T-cell (primary cell): ENCODE measurements around the gene GLO1. TPM values are rescaled to one million over a fixed set of nuclear protein-coding genes. Genes with fewer than 3 reads are reported as not detected.

Source experiments
- ATAC-seq, 4 experiments: fragments of 200-7000 bp in 3 of 4; fragments of 150-1000 bp in 1 of 4; cut with Tn5 transposase; replicated peaks in 1 of 4; 1 replicate in 3 of 4; 2 replicates in 1 of 4; pipeline ENCODE4 v1.10.0; 2021; ENCODE audit warnings: moderate library complexity in 3 of 4, mild to moderate bottlenecking in 2 of 4, moderate number of reproducible peaks in 1 of 4
- CTCF ChIA-PET, 2 donors: fragments of 300-600 bp; sonication (Branson Sonifier 250); formaldehyde crosslinking; loops; one replicate each; lab custom pipeline; 2022; ENCODE audit warnings: antibody characterized with exemption in 2 of 2; lab: Charles Lee
- POLR2A ChIA-PET, 2 donors: fragments of 300-600 bp; sonication (Branson Sonifier 250); formaldehyde crosslinking; loops; one replicate each; lab custom pipeline; 2022; ENCODE audit warnings: antibody characterized with exemption in 2 of 2; lab: Charles Lee
- DNase-seq, 35 experiments: peaks; one replicate each; pipeline versions ENCODE4 v3.0.0 to v3.0.0-alpha.2; 2013 to 2023
- H3K27ac ChIP-seq: one replicate; pipeline ENCODE4 v1.5.1; 2013; ENCODE audit warnings: low read length
- H3K27me3 ChIP-seq, 2 experiments: replicated peaks in 1 of 2; 1 replicate in 1 of 2; 2 replicates in 1 of 2; pipeline versions ENCODE4 v1.6.1 to v1.7.0; 2013; ENCODE audit warnings: low read length in 1 of 2, mixed read lengths in 1 of 2; ENCODE audit not compliant: control insufficient read depth in 2 of 2, insufficient read depth in 2 of 2; ENCODE audit errors: extremely low read depth in 1 of 2
- H3K36me3 ChIP-seq, 2 donors: 1 replicate in 1 of 2; 2 replicates in 1 of 2; pipeline versions ENCODE4 v1.6.1 to v1.7.0; 2013; ENCODE audit warnings: low read length in 1 of 2; ENCODE audit not compliant: control insufficient read depth in 2 of 2, insufficient read depth in 1 of 2; ENCODE audit errors: extremely low read depth in 1 of 2
- H3K4me1 ChIP-seq, 2 experiments: 1 replicate in 1 of 2; 2 replicates in 1 of 2; pipeline versions ENCODE4 v1.6.1 to v1.7.0; 2013; ENCODE audit warnings: low read length in 2 of 2, mixed read lengths in 1 of 2; ENCODE audit not compliant: insufficient read depth in 2 of 2, control insufficient read depth in 1 of 2; ENCODE audit errors: extremely low read depth in 1 of 2
- H3K4me3 ChIP-seq, 2 donors: 1 replicate in 1 of 2; 2 replicates in 1 of 2; pipeline versions ENCODE4 v1.5.1 to v1.7.0; 2013; ENCODE audit warnings: mild to moderate bottlenecking in 2 of 2, low read length in 1 of 2, moderate library complexity in 1 of 2; ENCODE audit not compliant: control insufficient read depth in 1 of 2; ENCODE audit errors: extremely low read depth in 1 of 2
- H3K9me3 ChIP-seq: 2 replicates; pipeline ENCODE4 v1.7.0; 2013
- H3K27ac Mint-ChIP-seq, 2 donors: one replicate each; pipeline ENCODE4 v1.8.0; 2020 to 2021; ENCODE audit warnings: mild to moderate bottlenecking in 2 of 2, mixed read lengths in 2 of 2
- H3K27me3 Mint-ChIP-seq, 2 donors: one replicate each; pipeline ENCODE4 v1.8.0; 2021 to 2022; ENCODE audit warnings: mixed read lengths in 2 of 2
- H3K36me3 Mint-ChIP-seq: one replicate; pipeline ENCODE4 v1.8.0; 2021; ENCODE audit warnings: mixed read lengths
- H3K4me1 Mint-ChIP-seq, 3 donors: one replicate each; pipeline ENCODE4 v1.8.0; 2020 to 2022; ENCODE audit warnings: mixed read lengths in 3 of 3, mild to moderate bottlenecking in 1 of 3
- H3K4me3 Mint-ChIP-seq, 3 donors: one replicate each; pipeline ENCODE4 v1.8.0; 2020 to 2022; ENCODE audit warnings: mild to moderate bottlenecking in 3 of 3, mixed read lengths in 3 of 3, moderate library complexity in 3 of 3
- H3K9me3 Mint-ChIP-seq, 3 donors: one replicate each; pipeline ENCODE4 v1.8.0; 2020 to 2022; ENCODE audit warnings: mixed read lengths in 3 of 3
- WGBS: methylation state at CpG from one replicate; pipeline ENCODE4 v1.1.5; 2013; ENCODE audit warnings: missing lambda C conversion rate; ENCODE audit not compliant: insufficient coverage; 5-methylcytosine and 5-hydroxymethylcytosine counted together
- total RNA-seq, 35 experiments: library from RNA in 6 of 35; stranded (reverse) in 6 of 35; fragments of 120-200 nt in 1 of 35; gene quantifications; one replicate each; pipeline versions ENCODE4 v1.2.1 to v1.2.4 and lab custom pipeline; 2013 to 2026

The GLO1 gene
- total RNA-seq, 5 donors from 2014 or later (not counting 1 experiment from before 2014, with no cell fraction given): 22.0 to 37.1 (median 25.6) TPM

DNA sequence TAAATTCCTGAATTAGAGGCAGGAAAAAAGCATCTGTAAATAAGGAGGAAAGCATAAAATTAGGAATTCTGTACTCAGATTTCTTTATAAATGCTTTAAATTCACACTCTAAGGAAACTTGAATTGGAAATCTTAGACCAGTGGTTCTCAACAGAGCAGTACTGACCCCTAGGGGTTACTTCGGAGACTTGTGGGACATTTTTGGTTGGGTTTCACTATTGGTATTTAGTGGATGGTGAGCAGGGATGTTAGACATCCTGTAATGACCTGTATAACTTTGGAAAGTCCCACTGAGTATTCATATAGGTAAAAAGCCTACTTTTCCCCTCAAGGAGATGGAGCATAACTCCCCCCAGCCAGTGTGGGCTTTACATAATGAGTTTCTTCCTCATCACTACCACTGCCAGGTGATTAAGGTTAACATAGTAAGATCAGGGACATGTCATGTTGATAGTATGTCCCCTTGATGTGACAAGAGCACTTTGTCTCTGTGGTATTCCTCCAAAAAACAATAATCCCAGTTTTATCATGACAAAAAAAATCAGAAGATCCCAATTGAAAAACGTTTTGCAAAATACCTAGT, 31.0 kb downstream of the GLO1 start:
- no peak overlapping the region for H3K4me3 ChIP-seq
- no peaks in the 10 kb centered on the region for H3K27me3 ChIP-seq
- H3K9me3 ChIP-seq: no peaks in the 10 kb centered on the region
- Mint-ChIP-seq H3K4me1 (peaks cover 15 to 28% (median 18%) of the 10 kb centered on the region in 3 donors), H3K36me3 (peaks cover 27% of the 10 kb centered on the region), H3K9me3 (no peaks in the 10 kb centered on the region), H3K27me3 (no peaks in the 10 kb centered on the region), H3K4me3 (no peak overlapping the region), H3K27ac (no peak overlapping the region)
- peak in 3 of 4 experiments; percentile 61 to 80 (median 69) for ATAC-seq
- peaks cover 3 to 10% of the 10 kb centered on the region in 2 donors for H3K36me3 ChIP-seq
- peak in 19 of 35 experiments; percentile 2 to 70 (median 10) for DNase-seq
- ChIA-PET POLR2A (no interaction called here), CTCF (no interaction called here)
- no CpG with 5 or more reads among the region's 2 CpGs for WGBS
- peaks cover 0 to 2% of the 10 kb centered on the region in 2 experiments for H3K4me1 ChIP-seq
- H3K27ac ChIP-seq: no peak overlapping the region

DNA sequence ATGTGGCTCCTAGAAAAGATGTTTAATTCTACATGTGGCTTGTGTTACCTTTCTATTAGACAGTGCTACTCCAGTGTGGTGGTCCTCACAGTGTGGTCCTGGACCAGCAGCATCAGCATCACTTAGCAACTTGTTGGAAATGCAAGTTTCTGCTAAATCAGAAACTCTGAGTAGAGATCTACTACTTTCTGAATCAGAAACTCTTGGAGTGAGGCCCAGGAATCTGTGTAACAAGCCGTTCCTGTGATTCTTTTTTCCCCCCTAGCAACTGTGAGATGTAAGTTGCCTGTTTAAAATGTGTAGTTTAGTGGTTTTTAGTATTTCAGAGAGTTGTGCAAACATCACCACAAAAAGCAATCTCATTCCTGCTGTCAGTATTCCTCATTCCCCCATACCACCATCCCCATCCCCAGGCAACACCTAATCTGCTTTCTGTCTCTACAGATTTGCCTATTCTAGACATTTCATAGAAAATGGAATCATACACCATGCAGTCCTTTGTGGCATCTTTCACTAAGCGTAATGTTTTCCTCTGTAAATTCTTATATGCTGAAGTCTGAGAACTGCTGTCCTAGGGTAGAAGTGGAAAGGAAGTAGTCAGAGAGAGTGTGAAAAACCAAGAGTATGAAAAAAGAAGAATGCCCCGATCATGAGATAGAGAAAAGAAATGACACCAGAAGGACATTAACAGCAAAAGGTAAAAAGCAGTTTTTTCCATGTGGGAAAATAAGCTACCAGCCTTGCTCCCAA, 44.4 kb downstream of the GLO1 start:
- no peaks in the 10 kb centered on the region for H3K4me1 Mint-ChIP-seq
- Histone ChIP-seq H3K27ac (no peak overlapping the region), H3K36me3 (peaks cover 0 to 2% of the 10 kb centered on the region in 2 donors), H3K9me3 (no peaks in the 10 kb centered on the region), H3K4me1 (no peaks in the 10 kb centered on the region), H3K4me3 (no peak overlapping the region), H3K27me3 (no peaks in the 10 kb centered on the region)
- WGBS: 69% methylated on average over 2 of the region's 3 CpGs
- ChIA-PET CTCF (no interaction called here), POLR2A (no interaction called here)
- H3K4me3 Mint-ChIP-seq: no peak overlapping the region
- no peak overlapping the region for H3K27ac Mint-ChIP-seq
- peaks cover 33% of the 10 kb centered on the region for H3K36me3 Mint-ChIP-seq
- DNase-seq (no peak), ATAC-seq (no peak)
- no peaks in the 10 kb centered on the region for H3K27me3 Mint-ChIP-seq
- H3K9me3 Mint-ChIP-seq: no peaks in the 10 kb centered on the region

DNA sequence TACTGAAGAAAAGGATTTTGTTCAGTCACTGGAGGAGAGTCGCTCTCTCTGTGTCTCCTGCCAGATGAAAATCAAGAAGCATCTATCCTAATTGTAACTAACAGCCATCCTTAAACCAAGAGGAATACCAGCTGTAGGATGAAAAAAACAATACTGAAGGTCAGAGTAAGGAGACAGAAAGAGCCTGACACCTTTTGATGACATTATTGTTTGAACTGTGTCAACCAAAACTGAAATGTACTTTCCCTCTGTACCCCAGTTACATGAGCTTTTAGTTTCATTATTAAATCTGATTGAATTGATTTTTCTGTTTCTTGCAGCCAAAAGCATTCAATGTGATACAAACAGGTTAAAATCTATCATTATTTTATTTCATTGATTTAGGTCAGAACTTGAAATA, 46.0 kb downstream of the GLO1 start:
- H3K4me3 Mint-ChIP-seq: no peak overlapping the region
- peaks cover 0 to 2% of the 10 kb centered on the region in 2 donors for H3K36me3 ChIP-seq
- H3K4me1 Mint-ChIP-seq: no peaks in the 10 kb centered on the region
- H3K4me3 ChIP-seq: no peak overlapping the region
- no peak overlapping the region for H3K27ac Mint-ChIP-seq
- no peaks in the 10 kb centered on the region for H3K9me3 ChIP-seq
- H3K27ac ChIP-seq: no peak overlapping the region
- H3K4me1 ChIP-seq: no peaks in the 10 kb centered on the region
- no peaks in the 10 kb centered on the region for H3K27me3 ChIP-seq
- peaks cover 31% of the 10 kb centered on the region for H3K36me3 Mint-ChIP-seq
- ChIA-PET POLR2A (no interaction called here), CTCF (no interaction called here)
- no peaks in the 10 kb centered on the region for H3K9me3 Mint-ChIP-seq
- no CpG with 5 or more reads among the region's 1 CpG for WGBS
- DNase-seq (no peak), ATAC-seq (no peak)
- no peaks in the 10 kb centered on the region for H3K27me3 Mint-ChIP-seq

DNA sequence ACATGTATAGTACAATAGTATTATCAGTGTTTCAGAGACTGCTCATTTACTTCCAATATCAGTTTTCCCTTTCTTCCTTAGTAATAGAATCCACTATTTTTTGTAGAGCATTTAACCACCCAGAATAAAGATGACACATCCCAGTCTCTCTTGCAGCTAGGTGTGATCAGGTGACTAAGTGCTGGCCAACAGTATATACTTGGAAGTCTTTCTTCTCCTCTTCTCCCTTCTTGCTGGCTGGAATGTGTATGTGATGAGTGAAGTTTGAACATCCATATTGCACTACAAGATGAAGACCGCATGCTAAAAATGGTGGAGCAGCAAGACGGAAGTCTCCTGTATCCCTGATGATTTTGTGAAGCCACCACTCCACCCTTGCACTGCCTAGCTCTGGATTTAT, 48.7 kb downstream of the GLO1 start:
- no CpG with 5 or more reads among the region's 2 CpGs for WGBS
- Mint-ChIP-seq H3K27ac (no peak overlapping the region), H3K9me3 (peaks cover 0 to 4% (median 0%) of the 10 kb centered on the region in 3 donors), H3K27me3 (no peaks in the 10 kb centered on the region), H3K4me1 (no peaks in the 10 kb centered on the region), H3K4me3 (no peak overlapping the region), H3K36me3 (peaks cover 33% of the 10 kb centered on the region)
- Histone ChIP-seq H3K4me3 (no peak overlapping the region), H3K27ac (no peak overlapping the region), H3K27me3 (no peaks in the 10 kb centered on the region), H3K4me1 (no peaks in the 10 kb centered on the region), H3K9me3 (no peaks in the 10 kb centered on the region), H3K36me3 (peaks cover 0 to 2% of the 10 kb centered on the region in 2 donors)
- POLR2A ChIA-PET: no interaction called here
- DNase-seq: no peak
- ATAC-seq: no peak
- CTCF ChIA-PET: no interaction called here

DNA sequence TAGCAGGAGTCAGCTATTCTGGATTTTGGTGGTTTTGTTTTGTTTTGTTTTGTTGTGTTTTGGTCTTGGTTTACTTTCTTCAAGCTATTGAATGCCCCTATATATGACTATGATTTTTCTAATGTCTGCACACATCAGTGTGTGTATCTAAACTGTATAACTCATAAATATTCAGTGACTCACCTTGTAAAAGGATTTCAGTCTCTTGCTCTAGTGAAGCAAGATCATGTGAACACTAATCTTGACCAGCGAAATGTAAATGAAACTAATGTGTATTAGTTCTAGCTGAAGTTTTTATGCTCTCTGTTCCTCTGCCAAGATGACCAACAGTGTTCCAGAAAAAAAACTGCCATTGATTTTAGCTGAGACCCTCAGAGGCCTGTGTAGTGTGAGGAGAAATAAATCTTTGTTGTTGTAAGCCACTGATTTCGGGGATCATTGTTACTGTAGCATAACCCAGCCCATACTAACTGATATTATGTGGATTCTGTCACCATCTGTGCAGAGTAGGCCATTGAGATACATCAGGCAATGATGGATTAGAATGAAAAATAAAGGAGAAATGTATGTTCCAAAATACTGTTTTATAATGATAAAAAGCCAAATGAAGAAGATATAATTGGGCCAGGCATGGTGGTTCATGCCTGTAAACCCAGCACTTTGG, 51.7 kb downstream of the GLO1 start:
- H3K36me3 ChIP-seq: no peaks in the 10 kb centered on the region
- DNase-seq (no peak), ATAC-seq (no peak)
- Mint-ChIP-seq H3K4me3 (no peak overlapping the region), H3K36me3 (peaks cover 33% of the 10 kb centered on the region), H3K9me3 (peaks cover 0 to 4% (median 0%) of the 10 kb centered on the region in 3 donors), H3K27ac (no peak overlapping the region), H3K27me3 (no peaks in the 10 kb centered on the region), H3K4me1 (no peaks in the 10 kb centered on the region)
- WGBS: no CpG with 5 or more reads among the region's 2 CpGs
- H3K4me3 ChIP-seq: no peak overlapping the region
- POLR2A ChIA-PET: no interaction called here
- CTCF ChIA-PET: no interaction called here
- H3K27ac ChIP-seq: no peak overlapping the region
- H3K9me3 ChIP-seq: no peaks in the 10 kb centered on the region
- H3K27me3 ChIP-seq: no peaks in the 10 kb centered on the region
- H3K4me1 ChIP-seq: no peaks in the 10 kb centered on the region

DNA sequence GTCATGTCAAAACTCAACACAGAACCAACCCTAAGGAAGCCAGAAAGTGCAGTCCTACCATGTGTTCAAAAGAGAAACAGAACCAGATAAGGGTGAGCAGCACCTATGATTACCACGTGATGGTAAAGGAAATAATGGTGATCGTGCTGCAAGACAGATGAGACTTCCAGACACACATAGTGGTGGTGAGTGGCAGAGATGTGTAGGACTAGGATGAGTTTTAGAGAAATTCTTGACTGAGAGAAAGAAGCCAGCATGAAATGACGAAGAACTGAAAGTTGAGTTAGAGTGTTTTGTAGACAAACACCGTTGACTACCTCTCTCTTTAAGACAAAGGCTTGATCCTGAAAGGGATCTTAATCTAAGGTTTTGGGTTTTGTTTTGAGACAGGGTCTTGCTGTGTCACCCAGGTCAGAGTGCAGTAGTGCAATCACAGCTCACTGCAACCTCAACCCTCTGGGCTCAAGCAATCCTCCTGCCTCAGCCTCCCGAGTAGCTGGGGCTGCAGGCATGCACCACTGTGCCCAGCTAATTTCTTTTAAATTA, 52.7 kb downstream of the GLO1 start:
- no peaks in the 10 kb centered on the region for H3K4me1 Mint-ChIP-seq
- no peak overlapping the region for H3K27ac Mint-ChIP-seq
- ChIA-PET CTCF (no interaction called here), POLR2A (no interaction called here)
- DNase-seq (no peak), ATAC-seq (no peak)
- Histone ChIP-seq H3K4me1 (no peaks in the 10 kb centered on the region), H3K27me3 (no peaks in the 10 kb centered on the region), H3K9me3 (no peaks in the 10 kb centered on the region), H3K36me3 (no peaks in the 10 kb centered on the region), H3K4me3 (no peak overlapping the region), H3K27ac (no peak overlapping the region)
- no peaks in the 10 kb centered on the region for H3K27me3 Mint-ChIP-seq
- peaks cover 31% of the 10 kb centered on the region for H3K36me3 Mint-ChIP-seq
- 93% methylated on average over 2 of the region's 5 CpGs for WGBS
- no peak overlapping the region for H3K4me3 Mint-ChIP-seq
- H3K9me3 Mint-ChIP-seq: peaks cover 0 to 4% (median 0%) of the 10 kb centered on the region in 3 donors
